HEK293 (cell line): Measurements from ENCODE around the gene C8G.

Experiments
- CTCF ChIA-PET: fragments of 350-600 bp; formaldehyde crosslinking; extraction: SDS; loops from one replicate; lab custom pipeline; 2021; ENCODE audit warnings: antibody characterized with exemption; lab: Yijun Ruan, JAX
- POLR2A ChIA-PET: fragments of 300-600 bp; formaldehyde crosslinking; extraction: SDS; loops from one replicate; lab custom pipeline; 2020; ENCODE audit warnings: antibody characterized with exemption, inconsistent platforms; lab: Yijun Ruan, JAX
- H3K27ac ChIP-seq: fragments of 200-500 bp; sonication (Bioruptor generic); 2 replicates; pipeline ENCODE4 v1.5.1; 2014; ENCODE audit warnings: low read depth, low read length, control low read depth, inconsistent platforms; ENCODE audit errors: extremely low read depth
- H3K36me3 ChIP-seq, 2 experiments: fragments of 200-500 bp in 1 of 2; sonication (Bioruptor generic) in 1 of 2; 1 replicate in 1 of 2; 2 replicates in 1 of 2; pipeline ENCODE4 v1.5.1; 2014 to 2017; ENCODE audit warnings: inconsistent platforms in 2 of 2, low read length in 2 of 2; ENCODE audit not compliant: control insufficient read depth in 2 of 2, insufficient read depth in 1 of 2
- H3K4me1 ChIP-seq: fragments of 200-500 bp; sonication (Bioruptor generic); 2 replicates; pipeline ENCODE4 v1.5.1; 2014; ENCODE audit warnings: mild to moderate bottlenecking, low read length, inconsistent platforms; ENCODE audit not compliant: control insufficient read depth, insufficient read depth
- H3K4me3 ChIP-seq: 2 replicates; pipeline ENCODE4 v1.5.1; 2011; ENCODE audit warnings: low read depth, mild to moderate bottlenecking, control low read depth, low read length, moderate library complexity
- H3K9me3 ChIP-seq: fragments of 200-500 bp; sonication (Bioruptor generic); 2 replicates; pipeline ENCODE4 v1.5.1; 2014; ENCODE audit warnings: low read depth, low read length, inconsistent platforms; ENCODE audit not compliant: control insufficient read depth, insufficient read depth
- AEBP2 ChIP-seq: fragments of 450-650 bp; formaldehyde crosslinking; IDR thresholded peaks from 2 replicates; pipeline ENCODE4 v1.5.1; 2016; ENCODE audit warnings: missing biosample characterization, missing genetic modification characterization, borderline replicate concordance
- EGR2 ChIP-seq: fragments of 450-650 bp; formaldehyde crosslinking; IDR thresholded peaks from 2 replicates; pipeline ENCODE4 v1.5.1; 2016; ENCODE audit warnings: low read depth, missing biosample characterization, missing genetic modification characterization
- GLI2 ChIP-seq: fragments of 450-650 bp; formaldehyde crosslinking; IDR thresholded peaks from 2 replicates; pipeline ENCODE4; 2017; ENCODE audit warnings: missing biosample characterization, missing genetic modification characterization, low read depth, borderline replicate concordance
- HOXA7 ChIP-seq: sonication (generic); formaldehyde crosslinking; IDR thresholded peaks from 2 replicates; pipeline ENCODE4 v1.8.1; 2022; ENCODE audit warnings: missing genetic modification reagents, borderline replicate concordance
- HOXC10 ChIP-seq: sonication (generic); formaldehyde crosslinking; IDR thresholded peaks from 2 replicates; pipeline ENCODE4 v1.8.1; 2023; ENCODE audit warnings: mild to moderate bottlenecking, missing genetic modification reagents
- IKZF3 ChIP-seq: fragments of 450-650 bp; IDR thresholded peaks from 2 replicates; pipeline ENCODE4 v1.5.0; 2018; ENCODE audit warnings: missing biosample characterization, mild to moderate bottlenecking, missing genetic modification characterization, moderate library complexity
- PRDM1 ChIP-seq: fragments of 450-650 bp; formaldehyde crosslinking; IDR thresholded peaks from 2 replicates; pipeline ENCODE4; 2016; ENCODE audit warnings: missing biosample characterization, missing genetic modification characterization
- TCF7L2 ChIP-seq: IDR thresholded peaks from 2 replicates; pipeline ENCODE4 v1.6.1; 2011; ENCODE audit warnings: low read depth, mild to moderate bottlenecking, inconsistent platforms, low read length, moderate library complexity, borderline replicate concordance
- TSHZ1 ChIP-seq: fragments of 450-650 bp; formaldehyde crosslinking; IDR thresholded peaks from 2 replicates; pipeline ENCODE4 v1.5.1; 2016; ENCODE audit warnings: missing biosample characterization, missing genetic modification characterization, borderline replicate concordance
- ZBTB44 ChIP-seq: fragments of 450-650 bp; IDR thresholded peaks from 2 replicates; pipeline ENCODE4 v1.5.1; 2018; ENCODE audit warnings: missing biosample characterization, mild to moderate bottlenecking, missing genetic modification characterization
- ZBTB6 ChIP-seq: fragments of 450-650 bp; formaldehyde crosslinking; IDR thresholded peaks from 2 replicates; pipeline ENCODE4 v1.5.1; 2017; ENCODE audit warnings: missing biosample characterization, missing genetic modification characterization
- ZFHX2 ChIP-seq: fragments of 450-650 bp; formaldehyde crosslinking; conservative IDR thresholded peaks from 2 replicates; pipeline ENCODE4 v1.5.1; 2016; ENCODE audit warnings: missing biosample characterization, missing genetic modification characterization
- ZNF292 ChIP-seq: fragments of 450-650 bp; formaldehyde crosslinking; IDR thresholded peaks from 2 replicates; pipeline ENCODE4 v1.5.1; 2016; ENCODE audit warnings: low read depth, missing biosample characterization, missing genetic modification characterization, borderline replicate concordance
- ZNF341 ChIP-seq: fragments of 450-650 bp; formaldehyde crosslinking; IDR thresholded peaks from 2 replicates; pipeline ENCODE4; 2016; ENCODE audit warnings: low read depth, missing biosample characterization, missing genetic modification characterization
- ZNF404 ChIP-seq: fragments of 450-650 bp; formaldehyde crosslinking; IDR thresholded peaks from 2 replicates; pipeline ENCODE4 v1.5.1; 2017; ENCODE audit warnings: missing biosample characterization, missing genetic modification characterization
- ZNF514 ChIP-seq: fragments of 450-650 bp; formaldehyde crosslinking; IDR thresholded peaks from 2 replicates; pipeline ENCODE4 v1.5.1; 2016; ENCODE audit warnings: missing biosample characterization, missing genetic modification characterization
- ZNF521 ChIP-seq: fragments of 450-650 bp; formaldehyde crosslinking; IDR thresholded peaks from 2 replicates; pipeline ENCODE4 v1.5.1; 2017; ENCODE audit warnings: missing biosample characterization, mild to moderate bottlenecking, missing genetic modification characterization
- ZNF549 ChIP-seq: fragments of 450-650 bp; IDR thresholded peaks from 2 replicates; pipeline ENCODE4 v1.5.1; 2018; ENCODE audit warnings: missing biosample characterization, missing genetic modification characterization, mild to moderate bottlenecking, inconsistent platforms, moderate library complexity
- ZNF555 ChIP-seq: fragments of 450-650 bp; formaldehyde crosslinking; conservative IDR thresholded peaks from 2 replicates; pipeline ENCODE4 v1.5.1; 2017; ENCODE audit warnings: missing biosample characterization, mild to moderate bottlenecking, missing genetic modification characterization, inconsistent platforms
- ZNF692 ChIP-seq: fragments of 450-650 bp; formaldehyde crosslinking; IDR thresholded peaks from 2 replicates; pipeline ENCODE4 v1.5.1; 2016; ENCODE audit warnings: missing biosample characterization, missing genetic modification characterization
- ZSCAN23 ChIP-seq: fragments of 450-650 bp; formaldehyde crosslinking; IDR thresholded peaks from 2 replicates; pipeline ENCODE4 v1.5.1; 2016; ENCODE audit warnings: missing biosample characterization, missing genetic modification characterization
- ZSCAN30 ChIP-seq: fragments of 450-650 bp; IDR thresholded peaks from 2 replicates; pipeline ENCODE4 v1.5.1; 2018; ENCODE audit warnings: missing biosample characterization, mild to moderate bottlenecking, missing genetic modification characterization, moderate library complexity

Gene C8G

GRCh38 chr9:136925414-136926153 is 19.5 kb upstream of the C8G start (continued):
- TF ChIP-seq ZBTB44 (tag by site-specific recombination) (no peak), ZBTB6 (no peak), ZNF292 (tag by site-specific recombination) (no peak), GLI2 (tag by site-specific recombination) (no peak)

GRCh38 chr9:136926154-136926704 is 18.8 kb upstream of the C8G start:
- Histone ChIP-seq H3K4me1 (no peaks in the 10 kb centered on the region), H3K9me3 (no peaks in the 10 kb centered on the region), H3K36me3 (peaks cover 5 to 57% of the 10 kb centered on the region in 2 experiments; a peak in 2 of 3 replicates), H3K4me3 (no peak overlapping the region), H3K27ac (no peak overlapping the region)
- ChIA-PET POLR2A (no interaction called here), CTCF (interaction anchor here (0.6 to 1.4 kb wide), 4 partner anchors 20 to 109 kb away, joined by 3 read pairs; no protein-coding TSS in a partner anchor)
- no peak for TF ChIP-seq PRDM1 (tag by site-specific recombination)
- no peak for TF ChIP-seq ZNF549 (tag by site-specific recombination)
- no peak for TF ChIP-seq ZSCAN30 (tag by site-specific recombination)
- no peak for TF ChIP-seq ZNF555
- peak; percentile 56; the same call in 1 of the 2 replicates for TF ChIP-seq EGR2 (tag by site-specific recombination)
- TF ChIP-seq ZNF514 (tag by site-specific recombination), result no peak
- TF ChIP-seq HOXA7 (CRISPR knock-in tag), result no peak
- peak; percentile 64 for TF ChIP-seq ZNF341 (tag by site-specific recombination)
- TF ChIP-seq IKZF3 (tag by site-specific recombination), result no peak
- peak; percentile 73 for TF ChIP-seq ZFHX2
- no peak for TF ChIP-seq AEBP2 (tag by site-specific recombination)
- TF ChIP-seq ZSCAN23 (tag by site-specific recombination), result no peak
- TF ChIP-seq ZNF521 (tag by site-specific recombination), result no peak
- no peak for TF ChIP-seq TCF7L2
- no peak for TF ChIP-seq ZNF404 (tag by site-specific recombination)
- TF ChIP-seq HOXC10 (CRISPR knock-in tag), result no peak
- TF ChIP-seq ZNF692 (tag by site-specific recombination), result no peak
- no peak for TF ChIP-seq TSHZ1
